SK-N-SH (cell line): ENCODE data around the gene CTCF. TPM values are rescaled to one million over a fixed set of nuclear protein-coding genes. Genes with fewer than 3 reads are reported as not detected.

ENCODE experiments used
- CTCF ChIA-PET: fragments of 300-600, 350-600 bp; formaldehyde crosslinking; extraction: SDS; loops from one replicate; lab custom pipeline; 2021; lab: Yijun Ruan, JAX
- POLR2A ChIA-PET: fragments of 350-600 bp; sonication (Branson Sonifier 250); formaldehyde crosslinking; extraction: SDS; loops from one replicate; lab custom pipeline; 2020; ENCODE audit warnings: antibody characterized with exemption, inconsistent platforms; lab: Yijun Ruan, JAX
- DNase-seq: peaks from one replicate; pipeline ENCODE4 v3.0.0; 2012
- H2AFZ ChIP-seq: fragments of 200-600 bp; sonication (generic); 2 replicates; pipeline ENCODE4 v1.8.1; 2016; ENCODE audit warnings: antibody characterized with exemption, mild to moderate bottlenecking, low read depth
- H3F3A ChIP-seq: fragments of 200-600 bp; sonication (generic); replicated peaks from 2 replicates; pipeline ENCODE3; 2016; ENCODE audit warnings: antibody characterized with exemption, mild to moderate bottlenecking; ENCODE audit not compliant: insufficient read depth
- H3K27ac ChIP-seq, 2 experiments: fragments of 200-500 bp in 1 of 2; fragments of 200-600 bp in 1 of 2; sonication (Bioruptor generic) in 1 of 2; sonication (generic), shearing (Covaris generic) in 1 of 2; 2 replicates each; pipeline versions ENCODE4 v1.5.1 to v1.6.1; 2014 to 2016; ENCODE audit warnings: low read depth in 2 of 2, inconsistent platforms in 1 of 2, low read length in 1 of 2, mild to moderate bottlenecking in 1 of 2, mixed read lengths in 1 of 2
- H3K27me3 ChIP-seq: fragments of 200-600 bp; sonication (generic), shearing (Covaris generic); 2 replicates; pipeline ENCODE4 v1.6.1; 2016; ENCODE audit warnings: mixed run types; ENCODE audit not compliant: insufficient read depth
- H3K36me3 ChIP-seq, 2 experiments: fragments of 200-500 bp in 1 of 2; fragments of 200-600 bp in 1 of 2; sonication (Bioruptor generic) in 1 of 2; sonication (generic) in 1 of 2; replicated peaks in 1 of 2; 2 replicates each; pipeline versions ENCODE3 to v1.5.1; 2014 to 2016; ENCODE audit warnings: low read length in 1 of 2, mild to moderate bottlenecking in 1 of 2; ENCODE audit not compliant: insufficient read depth in 2 of 2, control insufficient read depth in 1 of 2
- H3K4me1 ChIP-seq, 2 experiments: fragments of 200-500 bp in 1 of 2; fragments of 200-600 bp in 1 of 2; sonication (Bioruptor generic) in 1 of 2; sonication (generic), shearing (Covaris generic) in 1 of 2; 2 replicates each; pipeline versions ENCODE4 v1.5.1 to v1.6.1; 2014 to 2016; ENCODE audit warnings: low read depth in 1 of 2, low read length in 1 of 2, mixed run types in 1 of 2; ENCODE audit not compliant: insufficient read depth in 2 of 2, control insufficient read depth in 1 of 2
- H3K4me2 ChIP-seq: fragments of 200-600 bp; sonication (generic), shearing (Covaris generic); 2 replicates; pipeline ENCODE4 v1.6.1; 2017; ENCODE audit warnings: mixed run types
- H3K4me3 ChIP-seq, 2 experiments: fragments of 200-500 bp in 1 of 2; fragments of 200-600 bp in 1 of 2; sonication (Bioruptor generic) in 1 of 2; sonication (generic), shearing (Covaris generic) in 1 of 2; 2 replicates each; pipeline versions ENCODE4 v1.5.1 to v1.8.1; 2014 to 2016; ENCODE audit warnings: low read depth in 2 of 2, inconsistent platforms in 1 of 2, low read length in 1 of 2, mild to moderate bottlenecking in 1 of 2, mixed read lengths in 1 of 2, moderate library complexity in 1 of 2
- H3K79me2 ChIP-seq: fragments of 200-600 bp; sonication (generic); 2 replicates; pipeline ENCODE4 v1.8.1; 2017; ENCODE audit warnings: mild to moderate bottlenecking; ENCODE audit not compliant: insufficient read depth
- H3K9ac ChIP-seq: fragments of 200-600 bp; sonication (generic); 2 replicates; pipeline ENCODE4 v1.6.1; 2017; ENCODE audit warnings: mixed run types
- H3K9me2 ChIP-seq: fragments of 200-600 bp; sonication (generic); 2 replicates; pipeline ENCODE4 v1.6.1; 2017; ENCODE audit warnings: mixed run types
- H3K9me3 ChIP-seq: fragments of 200-600 bp; sonication (generic); 2 replicates; pipeline ENCODE4 v1.6.1; 2017; ENCODE audit warnings: mixed run types, mild to moderate bottlenecking, moderate library complexity
- H4K20me1 ChIP-seq: fragments of 200-600 bp; sonication (generic); 2 replicates; pipeline ENCODE4 v1.6.1; 2017; ENCODE audit warnings: mild to moderate bottlenecking, mixed run types; ENCODE audit not compliant: insufficient read depth
- EZH2phosphoT487 ChIP-seq: fragments of 200-600 bp; sonication (generic); IDR thresholded peaks from 2 replicates; pipeline ENCODE4 v1.6.1; 2017; ENCODE audit warnings: low read depth, mixed run types, mild to moderate bottlenecking, antibody characterized with exemption, moderate library complexity, borderline replicate concordance
- FOXM1 ChIP-seq: IDR thresholded peaks from 2 replicates; pipeline ENCODE4 v1.4.0; 2012; ENCODE audit warnings: low read depth, mild to moderate bottlenecking
- GATA2 ChIP-seq: sonication (generic); formaldehyde crosslinking; IDR thresholded peaks from 2 replicates; pipeline ENCODE4 v1.5.0; 2020; ENCODE audit warnings: mild to moderate bottlenecking, missing genetic modification reagents
- JUND ChIP-seq: IDR thresholded peaks from 2 replicates; pipeline ENCODE4 v1.4.0; 2012
- NRF1 ChIP-seq: IDR thresholded peaks from 2 replicates; pipeline ENCODE4 v1.6.1; 2012; ENCODE audit warnings: low read depth, mild to moderate bottlenecking, low read length
- RCOR1 ChIP-seq: fragments of 150-350 bp; IDR thresholded peaks from 2 replicates; pipeline ENCODE4 v1.6.1; 2017; ENCODE audit warnings: antibody characterized with exemption, low read length
- RXRA ChIP-seq: IDR thresholded peaks from 2 replicates; pipeline ENCODE4 v1.4.0; 2012; ENCODE audit warnings: low read depth, mild to moderate bottlenecking, borderline replicate concordance
- SMC3 ChIP-seq: IDR thresholded peaks from 2 replicates; pipeline ENCODE4 v1.6.1; 2012; ENCODE audit warnings: low read depth, low read length, improper control_type of control experiment
- TAF1 ChIP-seq: IDR thresholded peaks from 2 replicates; pipeline ENCODE4 v1.6.1; 2012; ENCODE audit warnings: low read depth, mild to moderate bottlenecking, low read length, moderate library complexity, borderline replicate concordance
- TCF12 ChIP-seq: IDR thresholded peaks from 2 replicates; pipeline ENCODE4 v1.4.0; 2012
- YY1 ChIP-seq: IDR thresholded peaks from 2 replicates; pipeline ENCODE4 v1.4.0; 2012; ENCODE audit warnings: low read depth, mild to moderate bottlenecking
- WGBS: methylation state at CpG from one replicate; pipeline ENCODE4 v1.1.6; 2017; ENCODE audit warnings: low lambda C conversion rate; 5-methylcytosine and 5-hydroxymethylcytosine counted together
- polyA plus RNA-seq, 3 experiments: library from polyadenylated mRNA; depleted of rRNA; stranded (reverse); fragments of >200 nt; gene quantifications; 2 replicates each; pipeline ENCODE4 v1.2.3, GENCODE V29; 2012
- TF ChIP-seq, protein P1 (sequence below): IDR thresholded peaks from 2 replicates; pipeline ENCODE4 v1.4.0; 2012; ENCODE audit warnings: low read depth
- TF ChIP-seq, protein P2 (sequence below): IDR thresholded peaks from 2 replicates; pipeline ENCODE4 v1.6.1; 2012; ENCODE audit warnings: mild to moderate bottlenecking, low read depth, low read length, moderate library complexity
- TF ChIP-seq, protein P3 (sequence below): fragments of 150-350 bp; IDR thresholded peaks from 2 replicates; pipeline ENCODE4 v1.6.1; 2017; ENCODE audit warnings: antibody characterized with exemption, low read length, low read depth, borderline replicate concordance
- TF ChIP-seq, protein P4 (sequence below): fragments of 200-600 bp; sonication (generic); IDR thresholded peaks from 2 replicates; pipeline ENCODE4 v1.6.1; 2017; ENCODE audit warnings: antibody characterized with exemption, mild to moderate bottlenecking, moderate library complexity
- TF ChIP-seq, protein P5 (sequence below): fragments of 150-350 bp; IDR thresholded peaks from 2 replicates; pipeline ENCODE4 v1.6.1; 2016; ENCODE audit warnings: mild to moderate bottlenecking, low read depth, low read length

Gene CTCF
- polyA plus RNA-seq, 1 of the 3 experiments (the other 2 are of a cell fraction) = 19.6 TPM

DNA sequence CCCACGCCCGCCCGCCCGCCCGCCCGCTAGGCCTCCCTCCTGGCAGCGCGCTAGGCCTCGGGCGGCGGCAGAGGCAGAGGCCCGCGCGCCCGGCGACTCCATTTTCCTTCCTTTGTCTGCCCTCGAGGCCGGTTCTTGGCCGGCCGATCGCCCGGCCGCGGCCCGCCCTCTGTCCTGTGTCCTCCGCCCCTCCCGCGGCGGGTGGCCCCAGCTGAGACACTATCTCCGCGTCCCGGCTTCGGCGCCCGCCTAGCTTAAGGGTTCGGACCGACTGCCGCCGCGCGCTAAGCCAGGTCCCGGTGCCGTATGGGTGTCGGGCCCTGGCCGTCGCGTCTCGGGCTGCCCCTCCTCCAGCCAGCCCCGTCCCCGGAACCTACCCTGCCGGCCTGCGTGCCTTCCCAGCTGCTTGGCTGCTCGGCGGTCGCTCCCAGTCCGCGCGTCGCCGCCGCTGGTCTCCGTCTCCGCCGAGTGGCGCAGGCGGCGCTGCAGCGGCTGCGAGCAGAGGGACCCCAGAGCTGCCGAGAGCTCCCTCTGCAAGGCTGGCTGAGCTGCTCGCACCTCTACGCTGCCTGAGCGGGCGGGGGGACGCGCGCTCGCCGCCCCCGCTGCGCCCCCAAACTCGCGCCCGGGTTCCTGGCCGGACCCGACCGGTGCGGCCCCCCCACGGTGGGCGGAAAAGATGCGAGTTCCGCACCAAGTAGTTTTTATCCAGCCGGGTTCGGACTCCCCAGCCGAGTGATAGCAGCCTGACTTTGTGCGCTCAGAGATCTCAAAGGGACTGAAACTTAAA lies 787 bp downstream of the CTCF start:
- peak overlapping the region; percentile 85 for H3K4me2 ChIP-seq

DNA sequence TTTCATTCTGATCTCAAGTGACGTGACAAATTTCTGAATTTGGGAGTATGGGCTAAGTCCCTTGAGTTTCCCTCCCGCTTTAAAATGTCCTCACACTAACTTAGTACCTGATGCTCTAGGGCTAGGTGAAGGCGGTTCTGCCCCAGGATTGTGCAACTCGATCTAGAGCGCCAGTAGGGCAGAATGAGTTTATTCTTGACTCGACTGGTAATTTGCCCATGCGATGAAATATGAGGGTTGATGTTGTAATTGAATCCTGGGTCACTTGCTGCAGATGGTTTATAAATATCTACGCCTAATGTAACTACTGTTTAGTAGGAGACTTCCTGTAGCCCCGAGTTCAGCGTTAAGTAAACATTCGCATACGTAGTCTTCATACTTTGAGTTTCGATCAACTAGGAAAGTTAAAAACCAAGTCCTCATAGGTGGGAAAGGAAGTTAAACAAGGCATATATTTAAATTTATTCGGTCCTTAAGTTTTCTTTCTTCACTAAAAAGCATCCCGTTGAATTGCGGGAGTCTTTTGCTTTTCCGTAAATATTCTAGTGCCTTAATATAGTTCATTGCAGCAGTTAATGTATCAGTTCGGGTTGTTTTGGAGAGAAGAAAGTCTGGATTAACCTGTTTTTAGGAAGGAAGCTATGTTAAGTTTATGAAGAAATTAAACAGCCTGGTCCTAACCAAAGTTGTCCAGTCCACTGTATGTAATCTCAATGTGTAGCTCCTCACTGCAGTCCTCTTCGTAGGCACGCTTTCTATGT lies 1.6 kb downstream of the CTCF start:
- H3K27ac ChIP-seq = peak overlapping the region; percentile 96
- no peaks in the 10 kb centered on the region for H3K9me3 ChIP-seq
- ChIA-PET POLR2A (interaction anchor here (0.6 to 1.8 kb wide), 3 partner anchors 26 to 102 kb away, joined by 3 to 4 read pairs (median 3); partner anchors contain the start of gene RIPOR1), CTCF (interaction anchor here (0.9 to 11.6 kb wide), 23 partner anchors 9 to 253 kb away, joined by 3 to 86 read pairs (median 10); partner anchors contain the start of genes ACD, C16orf86, CARMIL2 and ENKD1)
- peak overlapping the region; percentile 99 for H3K9ac ChIP-seq
- peak overlapping the region; percentile 85 for H3K4me2 ChIP-seq
- H3K27me3 ChIP-seq = no peaks in the 10 kb centered on the region
- no peak overlapping the region for H2AFZ ChIP-seq
- H3K4me1 ChIP-seq = peaks cover 0 to 13% of the 10 kb centered on the region in 2 experiments; a peak in 2 of 4 replicates
- H3K36me3 ChIP-seq = no peaks in the 10 kb centered on the region
- H3K9me2 ChIP-seq = no peaks in the 10 kb centered on the region
- WGBS = 3% methylated on average over 20 of the region's 20 CpGs
- peak; percentile 16 for DNase-seq
- H4K20me1 ChIP-seq = peaks cover 48% of the 10 kb centered on the region
- H3K4me3 ChIP-seq = peak overlapping the region; percentile 73 to 92
- H3F3A ChIP-seq = peaks cover 18% of the 10 kb centered on the region
- peaks cover 72% of the 10 kb centered on the region for H3K79me2 ChIP-seq
- TF ChIP-seq TCF12 (no peak), NRF1 (no peak), RCOR1 (no peak), FOXM1 (no peak)
- TF ChIP-seq, protein P1, sequence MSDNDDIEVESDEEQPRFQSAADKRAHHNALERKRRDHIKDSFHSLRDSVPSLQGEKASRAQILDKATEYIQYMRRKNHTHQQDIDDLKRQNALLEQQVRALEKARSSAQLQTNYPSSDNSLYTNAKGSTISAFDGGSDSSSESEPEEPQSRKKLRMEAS = no peak
- TF ChIP-seq, protein P2, sequence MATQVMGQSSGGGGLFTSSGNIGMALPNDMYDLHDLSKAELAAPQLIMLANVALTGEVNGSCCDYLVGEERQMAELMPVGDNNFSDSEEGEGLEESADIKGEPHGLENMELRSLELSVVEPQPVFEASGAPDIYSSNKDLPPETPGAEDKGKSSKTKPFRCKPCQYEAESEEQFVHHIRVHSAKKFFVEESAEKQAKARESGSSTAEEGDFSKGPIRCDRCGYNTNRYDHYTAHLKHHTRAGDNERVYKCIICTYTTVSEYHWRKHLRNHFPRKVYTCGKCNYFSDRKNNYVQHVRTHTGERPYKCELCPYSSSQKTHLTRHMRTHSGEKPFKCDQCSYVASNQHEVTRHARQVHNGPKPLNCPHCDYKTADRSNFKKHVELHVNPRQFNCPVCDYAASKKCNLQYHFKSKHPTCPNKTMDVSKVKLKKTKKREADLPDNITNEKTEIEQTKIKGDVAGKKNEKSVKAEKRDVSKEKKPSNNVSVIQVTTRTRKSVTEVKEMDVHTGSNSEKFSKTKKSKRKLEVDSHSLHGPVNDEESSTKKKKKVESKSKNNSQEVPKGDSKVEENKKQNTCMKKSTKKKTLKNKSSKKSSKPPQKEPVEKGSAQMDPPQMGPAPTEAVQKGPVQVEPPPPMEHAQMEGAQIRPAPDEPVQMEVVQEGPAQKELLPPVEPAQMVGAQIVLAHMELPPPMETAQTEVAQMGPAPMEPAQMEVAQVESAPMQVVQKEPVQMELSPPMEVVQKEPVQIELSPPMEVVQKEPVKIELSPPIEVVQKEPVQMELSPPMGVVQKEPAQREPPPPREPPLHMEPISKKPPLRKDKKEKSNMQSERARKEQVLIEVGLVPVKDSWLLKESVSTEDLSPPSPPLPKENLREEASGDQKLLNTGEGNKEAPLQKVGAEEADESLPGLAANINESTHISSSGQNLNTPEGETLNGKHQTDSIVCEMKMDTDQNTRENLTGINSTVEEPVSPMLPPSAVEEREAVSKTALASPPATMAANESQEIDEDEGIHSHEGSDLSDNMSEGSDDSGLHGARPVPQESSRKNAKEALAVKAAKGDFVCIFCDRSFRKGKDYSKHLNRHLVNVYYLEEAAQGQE = no peak
- TF ChIP-seq, protein P3, sequence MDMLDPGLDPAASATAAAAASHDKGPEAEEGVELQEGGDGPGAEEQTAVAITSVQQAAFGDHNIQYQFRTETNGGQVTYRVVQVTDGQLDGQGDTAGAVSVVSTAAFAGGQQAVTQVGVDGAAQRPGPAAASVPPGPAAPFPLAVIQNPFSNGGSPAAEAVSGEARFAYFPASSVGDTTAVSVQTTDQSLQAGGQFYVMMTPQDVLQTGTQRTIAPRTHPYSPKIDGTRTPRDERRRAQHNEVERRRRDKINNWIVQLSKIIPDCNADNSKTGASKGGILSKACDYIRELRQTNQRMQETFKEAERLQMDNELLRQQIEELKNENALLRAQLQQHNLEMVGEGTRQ = no peak

More for the DNA sequence above, 787 bp downstream of the CTCF start:
- WGBS = 2% methylated on average over 11 of the region's 96 CpGs
- peak; percentile 76 for DNase-seq
- POLR2A ChIA-PET = interaction anchor here (0.6 to 1.8 kb wide), 8 partner anchors 15 to 156 kb away, joined by 3 to 13 read pairs (median 3); partner anchors contain the start of genes ACD, C16orf86, ENKD1 and RIPOR1
- Histone ChIP-seq H4K20me1 (peaks cover 40% of the 10 kb centered on the region), H3K79me2 (peaks cover 64% of the 10 kb centered on the region), H3K27me3 (no peaks in the 10 kb centered on the region), H2AFZ (no peak overlapping the region; the same call in 1 of the 2 replicates), H3K36me3 (no peaks in the 10 kb centered on the region), H3K9ac (peak overlapping the region; percentile 99), H3K9me2 (no peaks in the 10 kb centered on the region), H3K4me1 (peaks cover 0 to 13% of the 10 kb centered on the region in 2 experiments; a peak in 2 of 4 replicates), H3K4me3 (peak overlapping the region; percentile 73 to 92), H3K27ac (peak overlapping the region; percentile 96), H3K9me3 (no peaks in the 10 kb centered on the region), H3F3A (peaks cover 18% of the 10 kb centered on the region)
- CTCF ChIA-PET = interaction anchor here (0.7 to 11.6 kb wide), 30 partner anchors 10 to 405 kb away, joined by 3 to 86 read pairs (median 6); partner anchors contain the start of genes ACD, C16orf86, CARMIL2 and ENKD1
- TF ChIP-seq, protein P4, sequence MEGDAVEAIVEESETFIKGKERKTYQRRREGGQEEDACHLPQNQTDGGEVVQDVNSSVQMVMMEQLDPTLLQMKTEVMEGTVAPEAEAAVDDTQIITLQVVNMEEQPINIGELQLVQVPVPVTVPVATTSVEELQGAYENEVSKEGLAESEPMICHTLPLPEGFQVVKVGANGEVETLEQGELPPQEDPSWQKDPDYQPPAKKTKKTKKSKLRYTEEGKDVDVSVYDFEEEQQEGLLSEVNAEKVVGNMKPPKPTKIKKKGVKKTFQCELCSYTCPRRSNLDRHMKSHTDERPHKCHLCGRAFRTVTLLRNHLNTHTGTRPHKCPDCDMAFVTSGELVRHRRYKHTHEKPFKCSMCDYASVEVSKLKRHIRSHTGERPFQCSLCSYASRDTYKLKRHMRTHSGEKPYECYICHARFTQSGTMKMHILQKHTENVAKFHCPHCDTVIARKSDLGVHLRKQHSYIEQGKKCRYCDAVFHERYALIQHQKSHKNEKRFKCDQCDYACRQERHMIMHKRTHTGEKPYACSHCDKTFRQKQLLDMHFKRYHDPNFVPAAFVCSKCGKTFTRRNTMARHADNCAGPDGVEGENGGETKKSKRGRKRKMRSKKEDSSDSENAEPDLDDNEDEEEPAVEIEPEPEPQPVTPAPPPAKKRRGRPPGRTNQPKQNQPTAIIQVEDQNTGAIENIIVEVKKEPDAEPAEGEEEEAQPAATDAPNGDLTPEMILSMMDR = peak; percentile 38
- TF ChIP-seq RXRA (no peak), RCOR1 (no peak), JUND (no peak), EZH2phosphoT487 (no peak), SMC3 (peak; percentile 8; the same call in 1 of the 2 replicates), TAF1 (peak; percentile 39; the same call in 1 of the 2 replicates), GATA2 (CRISPR knock-in tag) (no peak), YY1 (no peak; the same call in 1 of the 2 replicates)
- TF ChIP-seq, protein P5, sequence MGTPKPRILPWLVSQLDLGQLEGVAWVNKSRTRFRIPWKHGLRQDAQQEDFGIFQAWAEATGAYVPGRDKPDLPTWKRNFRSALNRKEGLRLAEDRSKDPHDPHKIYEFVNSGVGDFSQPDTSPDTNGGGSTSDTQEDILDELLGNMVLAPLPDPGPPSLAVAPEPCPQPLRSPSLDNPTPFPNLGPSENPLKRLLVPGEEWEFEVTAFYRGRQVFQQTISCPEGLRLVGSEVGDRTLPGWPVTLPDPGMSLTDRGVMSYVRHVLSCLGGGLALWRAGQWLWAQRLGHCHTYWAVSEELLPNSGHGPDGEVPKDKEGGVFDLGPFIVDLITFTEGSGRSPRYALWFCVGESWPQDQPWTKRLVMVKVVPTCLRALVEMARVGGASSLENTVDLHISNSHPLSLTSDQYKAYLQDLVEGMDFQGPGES = no peak
